SK-N-MC (cell line): Measurements from ENCODE around the gene ENG.
A peak's percentile ranks its signal among the peaks of the same experiment; 100 is the strongest.

Source experiments
- DNase-seq: peaks from one replicate; pipeline ENCODE4 v3.0.0-alpha.2; 2011; ENCODE audit warnings: low read depth, low spot score
- H3K27ac ChIP-seq: fragments of 200-600 bp; sonication (generic); 2 replicates; pipeline ENCODE4 v1.5.1; 2016; ENCODE audit warnings: mixed run types
- H3K36me3 ChIP-seq: fragments of 200-600 bp; sonication (generic); 2 replicates; pipeline ENCODE4 v1.6.1; 2017; ENCODE audit warnings: antibody characterized with exemption, low read length, mixed read lengths; ENCODE audit not compliant: insufficient read depth
- H3K4me3 ChIP-seq: fragments of 200-600 bp; sonication (generic); 2 replicates; pipeline ENCODE4 v1.5.1; 2016
- H3K9ac ChIP-seq: fragments of 200-600 bp; sonication (generic); 2 replicates; pipeline ENCODE4 v1.8.0; 2017; ENCODE audit warnings: mixed run types, mixed read lengths; ENCODE audit not compliant: insufficient read length
- H3K9me3 ChIP-seq: fragments of 200-600 bp; sonication (generic); 2 replicates; pipeline ENCODE4 v1.6.1; 2017; ENCODE audit warnings: low read depth, mild to moderate bottlenecking, antibody characterized with exemption, low read length, moderate library complexity, mixed read lengths
- EZH2 ChIP-seq: fragments of 200-600 bp; sonication (generic); IDR thresholded peaks from one replicate; pipeline ENCODE4 v1.6.1; 2017; ENCODE audit warnings: antibody characterized with exemption
- FOXP2 ChIP-seq: optimal IDR thresholded peaks from 2 replicates; pipeline ENCODE3; 2011; ENCODE audit warnings: mild to moderate bottlenecking, moderate library complexity; ENCODE audit not compliant: insufficient read depth; ENCODE audit errors: extremely low read length, control extremely low read depth
- POLR2AphosphoS5 ChIP-seq: IDR thresholded peaks from 2 replicates; pipeline ENCODE4 v1.6.1; 2012; ENCODE audit warnings: mild to moderate bottlenecking, low read depth, low read length, borderline replicate concordance

The ENG gene

GRCh38 chr9:127768698-127769097 lies 85.8 kb downstream of the ENG start:
- no peak for DNase-seq
- Histone ChIP-seq H3K9ac (no peak overlapping the region), H3K27ac (no peak overlapping the region; the same call in 1 of the 2 replicates), H3K9me3 (no peaks in the 10 kb centered on the region), H3K4me3 (no peak overlapping the region), H3K36me3 (no peaks in the 10 kb centered on the region)
- TF ChIP-seq FOXP2 (no peak), EZH2 (no peak), POLR2AphosphoS5 (no peak)

GRCh38 chr9:127767909-127768331 lies 86.5 kb downstream of the ENG start:
- Histone ChIP-seq H3K4me3 (no peak overlapping the region), H3K9ac (peak overlapping the region; percentile 28), H3K9me3 (no peaks in the 10 kb centered on the region), H3K36me3 (no peaks in the 10 kb centered on the region), H3K27ac (peak overlapping the region; percentile 76)
- no peak for DNase-seq
- TF ChIP-seq FOXP2 (no peak), POLR2AphosphoS5 (no peak), EZH2 (no peak)

GRCh38 chr9:127767410-127767809 lies 87.0 kb downstream of the ENG start:
- no peaks in the 10 kb centered on the region for H3K9me3 ChIP-seq
- H3K9ac ChIP-seq: no peak overlapping the region
- H3K36me3 ChIP-seq: no peaks in the 10 kb centered on the region
- no peak overlapping the region for H3K27ac ChIP-seq
- no peak overlapping the region for H3K4me3 ChIP-seq
- TF ChIP-seq POLR2AphosphoS5: no peak
- TF ChIP-seq FOXP2: no peak
- TF ChIP-seq EZH2: no peak
- DNase-seq: no peak

GRCh38 chr9:127765418-127765817 lies 89.0 kb downstream of the ENG start:
- H3K4me3 ChIP-seq: no peak overlapping the region
- DNase-seq: no peak
- no peak overlapping the region for H3K27ac ChIP-seq
- no peak overlapping the region for H3K9ac ChIP-seq
- H3K9me3 ChIP-seq: no peaks in the 10 kb centered on the region
- no peak for TF ChIP-seq POLR2AphosphoS5
- TF ChIP-seq EZH2: no peak
- no peak for TF ChIP-seq FOXP2
- no peaks in the 10 kb centered on the region for H3K36me3 ChIP-seq
